Measurements from ENCODE around the gene HOXD9.
A peak's percentile ranks its signal among the peaks of the same experiment; 100 is the strongest.

Gene HOXD9

DNA sequence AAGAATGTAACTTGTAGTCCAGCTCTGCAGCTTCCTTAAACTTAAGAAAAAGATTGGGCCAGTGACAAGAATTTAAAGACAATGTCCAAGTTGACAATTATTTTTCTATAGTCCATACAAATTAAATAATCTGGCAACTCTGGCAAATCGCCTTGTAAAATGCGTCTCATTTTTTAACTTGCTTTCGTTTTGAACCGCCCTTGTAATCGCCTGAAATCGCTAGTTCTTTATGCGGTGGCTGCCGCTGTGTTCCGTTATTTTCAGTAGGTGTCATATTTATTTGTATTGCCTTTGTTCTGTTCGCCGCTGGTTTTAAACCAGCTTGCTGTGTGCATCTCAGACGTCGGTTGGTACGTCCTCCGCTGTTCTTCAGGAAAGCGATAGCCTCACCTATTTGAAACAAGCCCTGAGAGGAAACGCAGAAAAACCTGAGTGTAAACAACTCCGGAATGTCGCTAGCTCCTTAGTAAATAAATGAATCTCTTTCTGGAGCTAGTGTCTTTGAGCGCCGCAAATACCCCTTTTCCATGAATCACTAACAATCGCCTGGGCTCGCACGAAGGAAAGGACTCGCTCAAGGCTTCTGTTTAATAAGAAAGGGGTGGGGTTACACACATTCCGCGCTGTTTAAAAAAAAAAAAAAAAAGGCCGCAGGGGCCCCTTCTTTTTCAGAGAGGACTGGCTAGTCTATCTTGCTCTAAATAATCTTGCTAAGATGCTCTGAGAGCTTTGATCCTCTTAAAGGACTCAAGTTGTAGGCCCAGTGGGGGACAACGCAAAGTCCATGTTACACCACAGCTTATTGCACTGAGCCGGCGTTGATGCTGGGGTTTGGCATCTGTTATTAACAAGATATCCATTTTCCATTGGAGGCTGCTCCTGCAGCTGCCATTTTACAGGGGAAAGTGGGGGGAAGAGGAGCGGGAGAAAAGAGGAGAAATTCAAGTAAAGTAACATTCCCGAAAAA, 10.0 kb downstream of the HOXD9 start:
- peak overlapping the region; percentile 13 for H3K4me3 ChIP-seq
- H3K4me1 ChIP-seq = peaks cover 22% of the 10 kb centered on the region
- in situ Hi-C loops (cut with MboI; ENCODE audit: low sequenced_read_pairs) = no loop called here
- H3K36me3 ChIP-seq (replicated peaks) = no peaks in the 10 kb centered on the region
- no peak for DNase-seq (ENCODE audit: low spot score in 2 of 2)
- H3K9me3 ChIP-seq = no peaks in the 10 kb centered on the region
- H3K27me3 ChIP-seq (ENCODE audit: low read depth) = no peaks in the 10 kb centered on the region

DNA sequence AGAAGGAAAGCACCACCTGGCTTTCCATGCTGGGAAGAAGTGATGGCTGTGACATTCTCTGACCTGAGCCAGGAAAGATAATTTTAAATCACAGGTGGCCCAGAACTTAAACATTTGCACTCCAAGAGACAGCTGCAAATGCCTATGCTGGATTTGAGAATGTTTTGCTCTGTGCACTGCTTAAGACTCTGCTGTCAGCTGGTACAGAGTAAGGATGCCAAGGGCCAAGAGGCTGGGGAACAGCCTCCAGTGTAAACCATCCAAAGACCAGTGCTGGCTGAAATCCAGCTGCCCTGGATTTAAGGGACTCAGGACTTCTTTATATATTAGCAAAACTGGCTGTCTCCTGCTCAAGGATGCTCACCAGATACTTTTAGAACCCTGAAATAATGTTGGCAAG, 10.9 kb downstream of the HOXD9 start:
- no peak for DNase-seq (ENCODE audit: low spot score in 2 of 2)
- Histone ChIP-seq H3K4me1 (peaks cover 27% of the 10 kb centered on the region), H3K4me3 (no peak overlapping the region), H3K27me3 (ENCODE audit: low read depth) (no peaks in the 10 kb centered on the region), H3K9me3 (no peaks in the 10 kb centered on the region), H3K36me3 (replicated peaks) (no peaks in the 10 kb centered on the region)
- in situ Hi-C loops (cut with MboI; ENCODE audit: low sequenced_read_pairs) = no loop called here

DNA sequence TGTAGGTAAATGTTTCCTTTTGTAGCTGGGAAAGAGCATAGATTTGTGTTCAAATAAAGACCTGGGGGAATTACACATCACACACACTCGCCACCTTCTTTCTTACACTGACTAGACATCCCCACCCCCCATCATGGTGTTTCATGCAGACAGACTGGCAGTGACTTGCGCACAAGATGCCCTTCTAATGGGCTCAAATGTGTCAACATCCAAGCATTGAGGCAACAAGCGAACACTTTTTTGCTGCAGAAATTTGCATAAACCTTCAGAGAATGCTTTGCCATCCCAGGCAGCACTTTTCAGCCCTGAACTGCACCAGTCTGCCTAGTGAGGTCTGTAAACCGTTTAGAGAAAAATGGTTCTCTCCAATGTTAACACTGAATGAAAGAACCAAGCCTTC, 11.5 kb downstream of the HOXD9 start:
- Histone ChIP-seq H3K27me3 (ENCODE audit: low read depth) (no peaks in the 10 kb centered on the region), H3K36me3 (replicated peaks) (no peaks in the 10 kb centered on the region), H3K4me3 (no peak overlapping the region), H3K9me3 (no peaks in the 10 kb centered on the region), H3K4me1 (peaks cover 28% of the 10 kb centered on the region)
- in situ Hi-C loops (cut with MboI; ENCODE audit: low sequenced_read_pairs) = no loop called here
- no peak for DNase-seq (ENCODE audit: low spot score in 2 of 2)

DNA sequence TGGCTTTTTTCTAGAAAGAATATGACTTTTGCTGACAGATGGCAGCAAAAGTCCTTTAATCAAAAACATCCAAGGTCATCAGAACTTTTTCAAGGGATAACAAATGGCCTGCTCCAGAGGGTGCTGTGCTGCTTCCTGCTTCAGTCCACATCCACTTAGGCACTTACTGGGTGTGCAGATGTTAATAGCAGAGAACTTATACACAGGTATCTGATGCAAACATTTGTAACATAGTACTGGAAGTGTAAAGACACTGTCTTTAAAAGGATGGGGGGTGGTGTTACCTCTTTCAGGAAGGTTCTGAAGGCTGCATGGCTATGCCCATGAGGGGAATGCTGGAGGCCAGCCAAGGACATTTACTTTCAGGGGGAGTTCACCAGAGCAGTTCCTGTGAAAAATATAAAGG, 12.5 kb downstream of the HOXD9 start:
- Histone ChIP-seq H3K9me3 (no peaks in the 10 kb centered on the region), H3K4me3 (no peak overlapping the region), H3K27me3 (ENCODE audit: low read depth) (no peaks in the 10 kb centered on the region), H3K4me1 (peaks cover 24% of the 10 kb centered on the region), H3K36me3 (replicated peaks) (no peaks in the 10 kb centered on the region)
- peak in 1 of 2 experiments; percentile 41 for DNase-seq (ENCODE audit: low spot score in 2 of 2)
- in situ Hi-C loops (cut with MboI; ENCODE audit: low sequenced_read_pairs) = loop anchor here (5.0 kb wide), 1 partner anchor 322 kb away; no protein-coding TSS in a partner anchor

DNA sequence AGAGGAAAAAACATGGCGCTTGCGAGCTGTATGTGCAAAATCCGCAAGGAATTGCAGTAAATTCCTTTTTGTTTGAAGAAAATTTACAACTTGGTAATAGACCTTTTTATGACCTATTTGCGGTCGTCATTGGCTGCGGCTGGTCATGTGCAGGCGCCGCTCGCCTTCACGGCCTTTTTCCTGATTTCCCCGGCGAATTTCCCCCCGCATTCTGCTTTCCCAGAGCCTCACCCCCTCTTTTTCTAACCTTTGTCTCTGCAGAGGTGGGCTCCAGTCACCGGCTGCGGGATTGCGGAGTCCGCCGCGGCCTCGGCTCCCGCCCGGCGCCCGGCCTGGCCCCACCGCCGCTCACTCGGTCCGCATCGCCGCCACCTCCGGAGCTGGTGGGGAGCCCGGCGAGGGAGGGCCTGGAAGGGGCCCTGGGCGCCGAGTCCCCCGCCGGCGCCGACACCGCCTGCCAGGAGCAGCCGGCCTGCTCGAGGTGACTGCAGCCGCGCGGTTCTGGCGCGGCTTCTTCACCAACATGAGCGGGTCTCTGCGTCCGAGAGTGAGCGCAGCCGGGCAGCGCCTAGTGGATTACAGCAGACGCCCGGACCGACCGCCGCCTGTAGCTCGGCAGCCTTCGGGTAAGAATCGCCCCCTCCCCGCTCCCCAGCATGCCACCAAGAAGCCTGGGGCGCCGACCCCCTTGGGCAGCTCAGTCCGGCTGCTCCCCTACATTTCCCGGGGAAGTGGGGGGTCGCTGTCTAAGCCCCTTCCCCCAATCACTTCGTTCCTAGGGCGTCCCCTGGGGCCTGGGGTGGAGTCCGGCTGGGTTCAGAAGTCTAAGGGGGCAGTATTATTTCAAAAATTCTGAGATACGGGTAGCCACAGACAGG, 14.1 kb downstream of the HOXD9 start:
- H3K36me3 ChIP-seq (replicated peaks) = no peaks in the 10 kb centered on the region

DNA sequence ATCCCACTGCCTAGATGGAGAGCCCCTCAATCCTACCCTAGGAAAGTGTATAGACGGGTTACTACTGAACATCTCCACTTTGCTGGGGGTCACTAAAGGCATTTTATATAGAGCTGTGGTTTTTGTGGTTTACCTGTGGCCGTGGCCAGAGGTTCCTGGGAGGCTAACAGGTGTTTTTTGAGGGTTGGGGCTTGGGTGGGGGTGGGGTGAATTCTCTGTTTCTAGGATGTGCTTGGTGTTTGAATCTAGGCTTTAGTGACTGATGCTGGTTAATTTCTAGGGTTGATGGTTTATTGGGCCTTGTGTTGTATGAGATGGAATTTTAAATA, 14.7 kb downstream of the HOXD9 start:
- Histone ChIP-seq H3K4me1 (peaks cover 24% of the 10 kb centered on the region), H3K4me3 (peak overlapping the region; percentile 64), H3K27me3 (ENCODE audit: low read depth) (no peaks in the 10 kb centered on the region), H3K36me3 (replicated peaks) (no peaks in the 10 kb centered on the region), H3K9me3 (no peaks in the 10 kb centered on the region)
- in situ Hi-C loops (cut with MboI; ENCODE audit: low sequenced_read_pairs) = loop anchor here (5.0 kb wide), 1 partner anchor 320 kb away; no protein-coding TSS in a partner anchor
- no peak for DNase-seq (ENCODE audit: low spot score in 2 of 2)

More for the DNA sequence above, 14.1 kb downstream of the HOXD9 start:
- H3K27me3 ChIP-seq (ENCODE audit: low read depth) = no peaks in the 10 kb centered on the region
- H3K4me1 ChIP-seq = peaks cover 26% of the 10 kb centered on the region
- peak overlapping the region; percentile 64 for H3K4me3 ChIP-seq
- in situ Hi-C loops (cut with MboI; ENCODE audit: low sequenced_read_pairs) = loop anchor here (5.0 kb wide), 1 partner anchor 321 kb away; no protein-coding TSS in a partner anchor
- no peaks in the 10 kb centered on the region for H3K9me3 ChIP-seq
- peak; percentile 66 to 68 for DNase-seq (ENCODE audit: low spot score in 2 of 2)

DNA sequence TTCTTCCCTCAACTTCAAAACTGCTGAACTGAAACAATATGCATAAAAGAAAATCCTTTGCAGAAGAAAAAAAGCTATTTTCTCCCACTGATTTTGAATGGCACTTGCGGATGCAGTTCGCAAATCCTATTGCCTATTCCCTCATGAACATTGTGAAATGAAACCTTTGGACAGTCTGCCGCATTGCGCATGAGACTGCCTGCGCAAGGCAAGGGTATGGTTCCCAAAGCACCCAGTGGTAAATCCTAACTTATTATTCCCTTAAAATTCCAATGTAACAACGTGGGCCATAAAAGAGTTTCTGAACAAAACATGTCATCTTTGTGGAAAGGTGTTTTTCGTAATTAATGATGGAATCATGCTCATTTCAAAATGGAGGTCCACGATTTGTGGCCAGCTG, 15.4 kb downstream of the HOXD9 start:
- no peak for DNase-seq (ENCODE audit: low spot score in 2 of 2)
- in situ Hi-C loops (cut with MboI; ENCODE audit: low sequenced_read_pairs) = loop anchor here (5.0 kb wide), 1 partner anchor 319 kb away; no protein-coding TSS in a partner anchor
- Histone ChIP-seq H3K4me3 (peak overlapping the region; percentile 64), H3K4me1 (peaks cover 24% of the 10 kb centered on the region), H3K36me3 (replicated peaks) (no peaks in the 10 kb centered on the region), H3K9me3 (no peaks in the 10 kb centered on the region), H3K27me3 (ENCODE audit: low read depth) (no peaks in the 10 kb centered on the region)

DNA sequence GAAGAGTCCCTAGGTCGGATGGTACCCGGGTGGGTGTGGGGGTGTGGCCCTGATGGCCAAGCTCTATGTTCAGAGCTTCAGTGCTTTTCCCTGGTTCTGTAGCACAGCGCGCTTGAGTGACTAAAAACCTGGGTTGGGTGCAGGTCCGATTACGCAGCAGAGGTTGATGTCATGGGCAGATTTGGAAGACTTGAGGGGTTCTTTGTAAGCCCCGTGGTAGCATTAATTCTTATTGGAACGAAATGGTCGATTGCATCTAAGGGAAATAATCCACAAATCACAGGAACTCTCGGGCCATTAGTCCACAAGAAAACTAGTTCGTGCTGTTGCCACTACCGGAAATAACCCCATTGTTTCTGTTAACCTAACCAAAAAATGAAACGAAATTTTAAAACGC, 16.0 kb downstream of the HOXD9 start:
- H3K27me3 ChIP-seq (ENCODE audit: low read depth) = no peaks in the 10 kb centered on the region
- peaks cover 24% of the 10 kb centered on the region for H3K4me1 ChIP-seq
- in situ Hi-C loops (cut with MboI; ENCODE audit: low sequenced_read_pairs) = loop anchor here (5.0 kb wide), 1 partner anchor 319 kb away; no protein-coding TSS in a partner anchor
- no peak for DNase-seq (ENCODE audit: low spot score in 2 of 2)
- H3K4me3 ChIP-seq = peak overlapping the region; percentile 64; the same call in 1 of the 2 replicates
- H3K36me3 ChIP-seq (replicated peaks) = no peaks in the 10 kb centered on the region
- no peaks in the 10 kb centered on the region for H3K9me3 ChIP-seq

DNA sequence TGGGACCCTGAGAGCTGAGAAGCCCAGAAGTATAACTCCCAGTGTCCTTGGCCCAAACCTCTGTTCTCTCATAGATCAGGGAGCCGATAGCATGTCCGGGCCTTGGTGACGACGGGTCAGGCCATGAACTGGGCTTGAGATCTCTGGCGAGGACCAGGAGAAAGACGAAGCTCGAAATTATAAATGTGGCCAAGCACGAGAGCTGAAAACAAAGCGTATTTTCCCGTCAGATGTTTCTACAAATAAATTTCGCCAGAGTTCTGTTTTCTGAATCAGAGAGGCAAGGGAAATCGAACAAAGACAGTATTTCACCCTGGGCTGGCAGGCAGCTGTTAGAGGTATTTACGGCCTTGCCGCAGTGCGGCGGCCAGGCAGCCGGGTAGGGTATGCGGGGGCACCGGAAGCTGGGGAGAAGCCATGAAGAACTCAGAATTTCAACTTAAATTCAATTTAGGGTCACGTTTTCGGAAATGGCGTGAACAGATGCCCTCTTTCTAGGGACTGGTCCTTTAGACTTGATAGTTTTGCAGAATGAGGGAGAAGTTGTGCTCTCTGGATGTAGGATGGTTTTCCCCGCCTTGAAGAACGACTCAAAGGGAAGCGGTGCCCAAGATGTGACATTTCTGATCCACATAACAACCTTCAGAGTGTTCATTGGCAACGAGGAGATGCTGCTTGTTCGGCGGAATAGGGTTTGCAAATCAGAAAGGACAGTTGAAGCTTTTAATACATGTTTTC, 16.6 kb downstream of the HOXD9 start:
- in situ Hi-C loops (cut with MboI; ENCODE audit: low sequenced_read_pairs) = loop anchor here (5.0 kb wide), 1 partner anchor 318 kb away; no protein-coding TSS in a partner anchor
- Histone ChIP-seq H3K36me3 (replicated peaks) (no peaks in the 10 kb centered on the region), H3K4me1 (peaks cover 24% of the 10 kb centered on the region), H3K27me3 (ENCODE audit: low read depth) (no peaks in the 10 kb centered on the region), H3K4me3 (no peak overlapping the region), H3K9me3 (no peaks in the 10 kb centered on the region)
- DNase-seq (ENCODE audit: low spot score in 2 of 2) = no peak

DNA sequence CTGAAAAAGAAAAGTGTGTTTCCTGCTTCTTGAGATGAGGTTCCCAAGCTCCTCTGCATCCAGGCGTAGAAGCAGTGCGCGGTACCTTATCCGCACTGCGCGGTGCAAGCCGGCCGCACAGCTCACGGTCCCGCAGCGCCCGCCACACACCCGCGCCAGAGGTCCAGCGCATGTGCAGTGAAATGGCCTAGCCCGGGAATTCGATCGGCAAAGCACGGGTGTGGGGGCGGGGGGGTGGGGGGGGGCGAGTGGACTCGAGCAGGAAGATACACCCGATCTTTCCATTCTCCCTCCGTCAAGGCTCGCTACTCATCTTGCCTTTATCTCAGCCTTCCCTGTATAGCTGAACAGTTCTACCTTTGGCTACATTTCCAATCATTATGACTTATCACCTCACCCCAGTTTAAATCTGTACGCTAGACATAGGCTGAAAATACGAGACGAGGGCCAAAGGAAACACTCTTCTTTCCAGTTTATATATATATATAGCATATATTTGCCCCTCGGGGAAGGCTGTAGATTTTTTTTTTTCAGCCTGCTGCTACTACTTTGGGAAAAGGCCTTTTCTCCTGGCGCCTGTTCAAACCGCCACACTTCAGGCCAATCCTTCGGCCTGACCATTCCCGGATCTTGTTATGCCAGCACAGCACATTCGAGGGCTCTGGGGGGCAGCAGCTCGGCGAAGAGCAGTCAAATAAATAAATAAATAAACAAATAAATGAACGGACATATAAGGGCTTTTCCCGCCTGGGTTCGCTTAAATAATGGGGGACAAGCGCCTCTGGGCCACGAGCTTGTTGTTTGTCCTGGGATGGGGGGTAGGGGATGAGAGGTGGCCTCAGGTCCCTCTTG, 17.4 kb downstream of the HOXD9 start:
- H3K27me3 ChIP-seq (ENCODE audit: low read depth) = no peaks in the 10 kb centered on the region
- no peaks in the 10 kb centered on the region for H3K9me3 ChIP-seq
- in situ Hi-C loops (cut with MboI; ENCODE audit: low sequenced_read_pairs) = loop anchor here (5.0 kb wide), 1 partner anchor 317 kb away; no protein-coding TSS in a partner anchor
- no peak for DNase-seq (ENCODE audit: low spot score in 2 of 2)
- H3K4me1 ChIP-seq = peaks cover 23% of the 10 kb centered on the region
- H3K36me3 ChIP-seq (replicated peaks) = no peaks in the 10 kb centered on the region
- H3K4me3 ChIP-seq = peak overlapping the region; percentile 42

DNA sequence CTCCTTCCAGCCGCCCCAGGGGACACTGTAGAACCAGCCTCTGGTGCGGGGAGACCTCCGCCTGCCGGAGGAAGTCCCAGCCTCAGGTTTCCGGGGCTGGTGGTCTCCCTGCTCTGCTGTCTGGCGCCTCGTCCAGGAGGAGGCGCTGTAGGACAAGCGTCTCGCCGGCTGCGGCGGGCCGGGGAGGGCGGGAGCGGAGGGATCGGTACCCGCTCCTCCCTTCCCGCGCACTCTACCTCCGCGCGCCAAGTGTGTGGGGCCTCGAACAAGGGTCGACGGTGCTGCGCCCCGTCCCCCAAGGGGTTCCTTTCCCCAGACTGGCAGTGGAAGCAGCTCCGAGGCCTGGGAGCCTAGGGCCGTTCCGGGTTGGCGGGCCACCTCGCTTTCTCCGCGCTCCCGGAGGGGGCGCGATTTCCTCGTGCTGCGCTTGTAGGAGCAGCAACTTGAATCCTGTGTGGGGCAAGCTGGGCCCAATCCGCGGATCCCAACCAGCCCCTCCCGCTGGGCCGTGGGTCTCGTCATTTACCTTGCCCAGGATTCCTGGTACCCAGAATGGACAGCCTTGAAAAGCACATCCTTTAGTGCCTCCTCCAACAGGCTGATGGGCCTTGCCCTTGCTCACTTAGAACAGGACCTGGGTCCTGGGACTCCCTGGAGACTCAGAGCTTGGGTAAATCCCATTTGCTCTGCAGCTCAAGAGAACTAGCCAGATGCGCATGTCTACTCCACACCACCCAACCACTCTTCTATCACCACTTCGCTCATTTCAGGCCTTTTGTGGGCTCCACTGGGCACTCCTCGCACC, 18.2 kb downstream of the HOXD9 start:
- in situ Hi-C loops (cut with MboI; ENCODE audit: low sequenced_read_pairs) = no loop called here
- Histone ChIP-seq H3K4me3 (peak overlapping the region; percentile 42), H3K36me3 (replicated peaks) (peaks cover under 1% of the 10 kb centered on the region; the same call in 1 of the 2 replicates), H3K27me3 (ENCODE audit: low read depth) (no peaks in the 10 kb centered on the region), H3K4me1 (peaks cover 17% of the 10 kb centered on the region), H3K9me3 (no peaks in the 10 kb centered on the region)
- peak; percentile 60 to 87 for DNase-seq (ENCODE audit: low spot score in 2 of 2)

DNA sequence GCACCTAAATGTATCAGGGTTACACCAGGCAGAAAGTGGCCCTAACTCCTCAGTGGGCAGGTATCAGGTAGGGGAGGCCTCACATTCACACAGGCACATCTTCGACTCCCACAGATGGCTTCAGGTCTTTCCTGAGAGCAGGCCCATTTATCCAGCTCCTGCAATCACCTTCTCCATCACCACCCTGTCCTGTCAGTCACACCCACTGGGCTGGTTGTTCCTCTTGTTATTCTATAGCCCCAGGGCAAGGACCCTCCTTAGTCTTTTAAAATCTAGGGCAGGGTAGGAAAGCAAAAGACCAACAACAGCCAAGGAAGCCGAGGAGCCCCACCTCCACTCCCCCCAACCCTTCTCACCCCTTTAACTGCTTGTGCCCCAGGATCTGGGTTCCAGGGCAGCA, 19.8 kb downstream of the HOXD9 start:
- Histone ChIP-seq H3K27me3 (ENCODE audit: low read depth) (no peaks in the 10 kb centered on the region), H3K4me1 (peaks cover 23% of the 10 kb centered on the region), H3K4me3 (no peak overlapping the region), H3K9me3 (no peaks in the 10 kb centered on the region), H3K36me3 (replicated peaks) (peaks cover 3% of the 10 kb centered on the region; the same call in 1 of the 2 replicates)
- in situ Hi-C loops (cut with MboI; ENCODE audit: low sequenced_read_pairs) = no loop called here
- no peak for DNase-seq (ENCODE audit: low spot score in 2 of 2)

All from HAP-1 (cell line).